CD4-positive, CD25-positive, alpha-beta regulatory T cell (primary cell): ENCODE data around the gene SYTL3. TPM values are rescaled to one million over a fixed set of nuclear protein-coding genes. Genes with fewer than 3 reads are reported as not detected.
"Not testable (repeated sequence)": the region's sequence is repeated elsewhere in the genome, so short reads cannot be mapped to it uniquely, and the experiment has no call there.

ENCODE experiments used
- ATAC-seq, 2 donors: fragments of 150-1000 bp; cut with Tn5 transposase; one replicate each; pipeline ENCODE4 v1.10.0; 2021; ENCODE audit warnings: low read depth in 2 of 2, moderate number of reproducible peaks in 2 of 2, moderate library complexity in 1 of 2
- DNase-seq, 3 donors: peaks; one replicate each; pipeline versions ENCODE4 v3.0.0 to v3.0.0-alpha.2; 2012 to 2022; ENCODE audit warnings: mixed read lengths in 1 of 3
- H3K27ac ChIP-seq: one replicate; pipeline ENCODE4 v1.7.0; 2013; ENCODE audit warnings: mild to moderate bottlenecking, low read length; ENCODE audit not compliant: insufficient read depth, poor library complexity, severe bottlenecking
- H3K27me3 ChIP-seq: one replicate; pipeline ENCODE4 v1.7.0; 2013; ENCODE audit warnings: low read length; ENCODE audit not compliant: control insufficient read depth, insufficient read depth
- H3K36me3 ChIP-seq: one replicate; pipeline ENCODE4 v1.7.0; 2013; ENCODE audit warnings: mild to moderate bottlenecking, low read length, moderate library complexity; ENCODE audit not compliant: control insufficient read depth, insufficient read depth
- H3K4me1 ChIP-seq: 2 replicates; pipeline ENCODE4 v1.7.0; 2013; ENCODE audit warnings: mild to moderate bottlenecking, low read length; ENCODE audit not compliant: insufficient read depth, control insufficient read depth, poor library complexity, severe bottlenecking
- H3K4me3 ChIP-seq: one replicate; pipeline ENCODE4 v1.7.0; 2013; ENCODE audit warnings: low read depth, mild to moderate bottlenecking, low read length, moderate library complexity
- H3K9me3 ChIP-seq, 2 experiments: 1 replicate in 1 of 2; 2 replicates in 1 of 2; pipeline ENCODE4 v1.7.0; 2013; ENCODE audit warnings: low read length in 2 of 2, mild to moderate bottlenecking in 1 of 2, moderate library complexity in 1 of 2; ENCODE audit not compliant: control insufficient read depth in 2 of 2
- H3K27ac Mint-ChIP-seq, 3 donors: one replicate each; pipeline ENCODE4 v1.8.0; 2020 to 2022; ENCODE audit warnings: mild to moderate bottlenecking in 3 of 3, mixed read lengths in 3 of 3, moderate library complexity in 2 of 3
- H3K27me3 Mint-ChIP-seq: one replicate; pipeline ENCODE4 v1.8.0; 2022; ENCODE audit warnings: mild to moderate bottlenecking, mixed read lengths
- H3K36me3 Mint-ChIP-seq: one replicate; pipeline ENCODE4 v1.8.0; 2020; ENCODE audit warnings: mixed read lengths
- H3K4me1 Mint-ChIP-seq, 4 donors: one replicate each; pipeline ENCODE4 v1.8.0; 2020 to 2022; ENCODE audit warnings: mixed read lengths in 4 of 4, mild to moderate bottlenecking in 1 of 4
- H3K4me3 Mint-ChIP-seq, 4 donors: one replicate each; pipeline ENCODE4 v1.8.0; 2020 to 2022; ENCODE audit warnings: mild to moderate bottlenecking in 4 of 4, mixed read lengths in 4 of 4, moderate library complexity in 3 of 4
- H3K9me3 Mint-ChIP-seq, 7 donors: one replicate each; pipeline ENCODE4 v1.8.0; 2020 to 2022; ENCODE audit warnings: mixed read lengths in 7 of 7, mild to moderate bottlenecking in 3 of 7, moderate library complexity in 2 of 7
- polyA plus RNA-seq, 4 donors: library from polyadenylated mRNA; unstranded; fragments of 300-500 nt; fragmentation: Illumina TruSeq; gene quantifications; one replicate each; pipeline ENCODE4 v1.2.3, GENCODE V29; 2021
- total RNA-seq: library from RNA; stranded (reverse); gene quantifications from one replicate; pipeline ENCODE4 v1.2.3, GENCODE V29; 2022

SYTL3 gene
- total and polyA plus RNA-seq, 5 donors from 2014 or later: 12.2 to 54.8 (median 14.1) TPM

- no peak overlapping the region for H3K4me3 ChIP-seq
- no peak for ATAC-seq
- H3K27ac ChIP-seq: no peak overlapping the region
- H3K36me3 Mint-ChIP-seq: peaks cover 44% of the 10 kb centered on the region
- H3K9me3 Mint-ChIP-seq: no peaks in the 10 kb centered on the region
- no peak for DNase-seq
- H3K9me3 ChIP-seq: no peaks in the 10 kb centered on the region
- H3K27ac Mint-ChIP-seq: peak overlapping the region in 1 of 3 donors; percentile 38
- H3K4me1 Mint-ChIP-seq: peaks cover 4 to 14% (median 9%) of the 10 kb centered on the region in 4 donors
- no peaks in the 10 kb centered on the region for H3K27me3 ChIP-seq
- peaks cover 10% of the 10 kb centered on the region for H3K4me1 ChIP-seq
- no peaks in the 10 kb centered on the region for H3K27me3 Mint-ChIP-seq
- no peak overlapping the region for H3K4me3 Mint-ChIP-seq
- peaks cover 70% of the 10 kb centered on the region for H3K36me3 ChIP-seq
These were observed 13.8 kb downstream of the SYTL3 start for GRCh38 chr6:158663625-158664165.

- Mint-ChIP-seq H3K36me3 (peaks cover 51% of the 10 kb centered on the region), H3K4me1 (peaks cover 0 to 10% (median 6%) of the 10 kb centered on the region in 4 donors), H3K9me3 (no peaks in the 10 kb centered on the region), H3K4me3 (no peak overlapping the region), H3K27me3 (no peaks in the 10 kb centered on the region), H3K27ac (peak overlapping the region in 1 of 3 donors; percentile 33)
- DNase-seq (no peak), ATAC-seq (no peak)
- H3K9me3 ChIP-seq: no peaks in the 10 kb centered on the region
- H3K4me1 ChIP-seq: peaks cover 6% of the 10 kb centered on the region
- H3K27me3 ChIP-seq: no peaks in the 10 kb centered on the region
- H3K27ac ChIP-seq: no peak overlapping the region
- H3K36me3 ChIP-seq: peaks cover 81% of the 10 kb centered on the region
- no peak overlapping the region for H3K4me3 ChIP-seq
These were observed 15.5 kb downstream of the SYTL3 start for GRCh38 chr6:158665332-158665731.

GRCh38 chr6:158666628-158667359 is 16.9 kb downstream of the SYTL3 start:
- Mint-ChIP-seq H3K36me3 (peaks cover 49% of the 10 kb centered on the region), H3K27me3 (no peaks in the 10 kb centered on the region), H3K9me3 (no peaks in the 10 kb centered on the region), H3K27ac (peak overlapping the region in 1 of 3 donors; percentile 41), H3K4me1 (peaks cover 0 to 8% (median 4%) of the 10 kb centered on the region in 4 donors), H3K4me3 (no peak overlapping the region)
- H3K9me3 ChIP-seq: no peaks in the 10 kb centered on the region
- H3K27ac ChIP-seq: no peak overlapping the region
- no peak overlapping the region for H3K4me3 ChIP-seq
- ATAC-seq (peak in 1 of 2 donors; percentile 5), DNase-seq (no peak)
- no peaks in the 10 kb centered on the region for H3K27me3 ChIP-seq
- peaks cover 69% of the 10 kb centered on the region for H3K36me3 ChIP-seq
- H3K4me1 ChIP-seq: no peaks in the 10 kb centered on the region

GRCh38 chr6:158667360-158667981 is 17.6 kb downstream of the SYTL3 start:
- Histone ChIP-seq H3K4me3 (no peak overlapping the region), H3K36me3 (peaks cover 64% of the 10 kb centered on the region), H3K9me3 (no peaks in the 10 kb centered on the region), H3K4me1 (no peaks in the 10 kb centered on the region), H3K27me3 (no peaks in the 10 kb centered on the region), H3K27ac (no peak overlapping the region)
- ATAC-seq: peak in 1 of 2 donors; percentile 31
- no peak overlapping the region for H3K4me3 Mint-ChIP-seq
- peaks cover 0 to 8% (median 4%) of the 10 kb centered on the region in 4 donors for H3K4me1 Mint-ChIP-seq
- no peak for DNase-seq
- no peaks in the 10 kb centered on the region for H3K27me3 Mint-ChIP-seq
- peak overlapping the region in 1 of 3 donors; percentile 43 for H3K27ac Mint-ChIP-seq
- H3K9me3 Mint-ChIP-seq: no peaks in the 10 kb centered on the region
- peaks cover 49% of the 10 kb centered on the region for H3K36me3 Mint-ChIP-seq

GRCh38 chr6:158668707-158669103 is 18.9 kb downstream of the SYTL3 start:
- no peaks in the 10 kb centered on the region for H3K27me3 Mint-ChIP-seq
- no peaks in the 10 kb centered on the region for H3K9me3 Mint-ChIP-seq
- no peak for DNase-seq
- Histone ChIP-seq H3K4me3 (no peak overlapping the region), H3K36me3 (peaks cover 51% of the 10 kb centered on the region), H3K27ac (no peak overlapping the region), H3K27me3 (no peaks in the 10 kb centered on the region), H3K4me1 (no peaks in the 10 kb centered on the region), H3K9me3 (no peaks in the 10 kb centered on the region)
- no peak overlapping the region for H3K4me3 Mint-ChIP-seq
- H3K27ac Mint-ChIP-seq: peak overlapping the region in 1 of 3 donors; percentile 47
- peaks cover 39% of the 10 kb centered on the region for H3K36me3 Mint-ChIP-seq
- no peak for ATAC-seq
- H3K4me1 Mint-ChIP-seq: peaks cover 0 to 8% (median 4%) of the 10 kb centered on the region in 4 donors

- H3K36me3 ChIP-seq: peaks cover 51% of the 10 kb centered on the region
- Mint-ChIP-seq H3K27me3 (no peaks in the 10 kb centered on the region), H3K9me3 (no peaks in the 10 kb centered on the region), H3K4me1 (peaks cover 0 to 8% (median 4%) of the 10 kb centered on the region in 4 donors), H3K4me3 (no peak overlapping the region), H3K27ac (peak overlapping the region in 2 of 3 donors; percentile 47 to 53), H3K36me3 (peaks cover 40% of the 10 kb centered on the region)
- no peaks in the 10 kb centered on the region for H3K27me3 ChIP-seq
- no peaks in the 10 kb centered on the region for H3K4me1 ChIP-seq
- H3K4me3 ChIP-seq: no peak overlapping the region
- no peaks in the 10 kb centered on the region for H3K9me3 ChIP-seq
- H3K27ac ChIP-seq: no peak overlapping the region
- ATAC-seq (no peak), DNase-seq (no peak)
These were observed 19.5 kb downstream of the SYTL3 start for GRCh38 chr6:158669145-158670035.

GRCh38 chr6:158672119-158672518 is 22.3 kb downstream of the SYTL3 start:
- peaks cover 33% of the 10 kb centered on the region for H3K36me3 Mint-ChIP-seq
- not testable (repeated sequence) for H3K27ac Mint-ChIP-seq, H3K9me3 ChIP-seq

More at GRCh38 chr6:158672119-158672518, 22.3 kb downstream of the SYTL3 start:
- not testable (repeated sequence) for H3K27me3 Mint-ChIP-seq, H3K9me3 Mint-ChIP-seq, H3K4me3 ChIP-seq, H3K27ac ChIP-seq, DNase-seq, H3K27me3 ChIP-seq, H3K4me3 Mint-ChIP-seq, ATAC-seq, H3K4me1 ChIP-seq
- peaks cover 0 to 13% (median 3%) of the 10 kb centered on the region in 4 donors for H3K4me1 Mint-ChIP-seq
- H3K36me3 ChIP-seq: peaks cover 30% of the 10 kb centered on the region
